ENCODE results near the gene TPRG1L.
"Not testable (repeated sequence)": the region's sequence is repeated elsewhere in the genome, so short reads cannot be mapped to it uniquely, and the experiment has no call there.

DNA sequence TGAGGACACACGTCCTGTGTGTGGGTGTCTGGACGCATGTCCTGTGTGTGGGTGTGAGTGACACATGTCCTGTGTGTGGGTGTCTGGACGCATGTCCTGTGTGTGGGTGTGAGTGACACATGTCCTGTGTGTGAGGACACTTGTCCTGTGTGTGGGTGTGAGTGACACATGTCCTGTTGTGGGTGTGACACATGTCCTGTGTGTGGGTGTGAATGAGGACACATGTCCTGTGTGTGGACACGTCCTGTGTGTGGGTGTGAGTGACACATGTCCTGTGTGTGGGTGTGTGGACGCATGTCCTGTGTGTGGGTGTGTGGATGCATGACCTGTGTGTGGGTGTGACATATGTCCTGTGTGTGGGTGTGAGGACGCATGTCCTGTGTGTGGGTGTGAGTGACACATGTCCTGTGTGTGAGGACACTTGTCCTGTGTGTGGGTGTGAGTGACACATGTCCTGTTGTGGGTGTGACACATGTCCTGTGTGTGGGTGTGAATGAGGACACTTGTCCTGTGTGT lies 39.4 kb upstream of the TPRG1L start:
- TF ChIP-seq POLR2A, CTCF (IDR thresholded peaks at IDR 0.05): not testable (repeated sequence)

Measured in upper lobe of left lung (tissue), 4 donors.